Endothelial cell of umbilical vein (primary cell): ENCODE results near the gene MAPK4. TPM values are rescaled to one million over a fixed set of nuclear protein-coding genes. Genes with fewer than 3 reads are reported as not detected.

ENCODE experiments used
- BruUV-seq: library from RNA; stranded (reverse); fragments of 400-500 nt; replicated peaks from 2 replicates; lab custom pipeline; 2021; lab: Mats Ljungman, UMichigan
- CTCF ChIA-PET: fragments of 300-600, 350-600 bp; sonication (Branson Sonifier 250); formaldehyde crosslinking; loops from one replicate; lab custom pipeline; 2021; ENCODE audit warnings: antibody characterized with exemption, inconsistent platforms; lab: Charles Lee
- POLR2A ChIA-PET: fragments of 300-600, 350-600 bp; sonication (Branson Sonifier 250); formaldehyde crosslinking; loops from one replicate; lab custom pipeline; 2021; ENCODE audit warnings: antibody characterized with exemption, inconsistent platforms; lab: Charles Lee
- DNase-seq: peaks from one replicate; pipeline ENCODE4 v3.0.0-alpha.2; 2011; ENCODE audit warnings: low read depth, low spot score
- FAIRE-seq: peaks from 2 replicates; lab custom pipeline; 2011; peaks lifted over from hg19 to GRCh38; lab: Jason Lieb, UNC
- H2AFZ ChIP-seq: 2 replicates; pipeline ENCODE4 v1.6.0; 2012; ENCODE audit warnings: low read depth, low read length, control low read depth, inconsistent platforms
- H3K27ac ChIP-seq: 2 replicates; pipeline ENCODE4 v1.5.1; 2011; ENCODE audit warnings: low read depth, mild to moderate bottlenecking, control low read depth, low read length, moderate library complexity; ENCODE audit not compliant: insufficient read depth
- H3K27me3 ChIP-seq, 2 experiments: 2 replicates each; pipeline versions ENCODE4 v1.6.0 to v1.6.1; 2011; ENCODE audit warnings: low read length in 2 of 2, mixed read lengths in 1 of 2; ENCODE audit not compliant: control insufficient read depth in 2 of 2, insufficient read depth in 2 of 2
- H3K36me3 ChIP-seq, 2 experiments: 2 replicates in 1 of 2; 3 replicates in 1 of 2; pipeline ENCODE4 v1.5.1; 2011; ENCODE audit warnings: low read length in 2 of 2, mild to moderate bottlenecking in 1 of 2, moderate library complexity in 1 of 2; ENCODE audit not compliant: control insufficient read depth in 2 of 2, insufficient read depth in 2 of 2; ENCODE audit errors: extremely low read depth in 1 of 2
- H3K4me1 ChIP-seq: 3 replicates; pipeline ENCODE4 v1.5.1; 2011; ENCODE audit warnings: mild to moderate bottlenecking, low read length; ENCODE audit not compliant: control insufficient read depth, insufficient read depth; ENCODE audit errors: extremely low read depth
- H3K4me2 ChIP-seq: 2 replicates; pipeline ENCODE4 v1.6.1; 2011; ENCODE audit warnings: low read length, control low read depth, mixed read lengths; ENCODE audit not compliant: insufficient read depth
- H3K4me3 ChIP-seq, 3 experiments: fragments of 200-600 bp in 1 of 3; sonication (generic), shearing (Covaris generic) in 1 of 3; replicated peaks in 1 of 3; 2 replicates each; pipeline ENCODE4 v1.5.1; 2011 to 2016; ENCODE audit warnings: control low read depth in 3 of 3, low read length in 3 of 3, mild to moderate bottlenecking in 2 of 3, inconsistent platforms in 1 of 3, low read depth in 1 of 3, moderate library complexity in 1 of 3; ENCODE audit not compliant: insufficient read depth in 1 of 3
- H3K79me2 ChIP-seq: 2 replicates; pipeline ENCODE4 v1.6.0; 2012; ENCODE audit warnings: low read length, inconsistent platforms; ENCODE audit not compliant: control insufficient read depth, insufficient read depth
- H3K9ac ChIP-seq: replicated peaks from 2 replicates; pipeline ENCODE3; 2011; ENCODE audit warnings: low read length, control low read depth; ENCODE audit not compliant: insufficient read depth; ENCODE audit errors: extremely low read depth
- H3K9me1 ChIP-seq: replicated peaks from 3 replicates; pipeline ENCODE4 v1.6.0; 2011; ENCODE audit warnings: mild to moderate bottlenecking, low read length; ENCODE audit not compliant: control insufficient read depth, insufficient read depth; ENCODE audit errors: extremely low read depth
- H3K9me3 ChIP-seq: replicated peaks from 2 replicates; pipeline ENCODE4 v1.5.1; 2012; ENCODE audit warnings: low read length, inconsistent platforms; ENCODE audit not compliant: control insufficient read depth, insufficient read depth
- H4K20me1 ChIP-seq: replicated peaks from 2 replicates; pipeline ENCODE3; 2011; ENCODE audit warnings: mild to moderate bottlenecking, low read length; ENCODE audit not compliant: control insufficient read depth, insufficient read depth; ENCODE audit errors: extremely low read depth
- EZH2 ChIP-seq: IDR thresholded peaks from 2 replicates; pipeline ENCODE4 v1.6.1; 2012; ENCODE audit warnings: borderline replicate concordance, low read depth, mild to moderate bottlenecking, moderate library complexity, low read length, inconsistent platforms; ENCODE audit not compliant: severe bottlenecking
- FOS ChIP-seq: IDR thresholded peaks from 2 replicates; pipeline ENCODE4 v1.6.1; 2011; ENCODE audit warnings: mild to moderate bottlenecking, low read length, moderate library complexity, borderline replicate concordance; ENCODE audit not compliant: insufficient read depth
- GATA2 ChIP-seq: IDR thresholded peaks from 2 replicates; pipeline ENCODE4 v1.7.0; 2011; ENCODE audit warnings: low read depth, mild to moderate bottlenecking, moderate library complexity, mixed read lengths, low read length; ENCODE audit not compliant: insufficient read length, insufficient read depth
- JUN ChIP-seq: IDR thresholded peaks from 2 replicates; pipeline ENCODE4 v1.6.1; 2011; ENCODE audit warnings: borderline replicate concordance, low read depth; ENCODE audit not compliant: insufficient read length, insufficient read depth
- MAX ChIP-seq: IDR thresholded peaks from 2 replicates; pipeline ENCODE4 v1.6.1; 2011; ENCODE audit not compliant: insufficient read depth, insufficient read length
- MYC ChIP-seq: IDR thresholded peaks from one replicate; pipeline ENCODE4 v1.6.1; 2011; ENCODE audit warnings: mild to moderate bottlenecking, low read depth, low read length
- POLR2A ChIP-seq: IDR thresholded peaks from 2 replicates; pipeline ENCODE4 v1.6.1; 2012; ENCODE audit warnings: low read depth, mild to moderate bottlenecking, control low read depth, low read length
- POLR2AphosphoS5 ChIP-seq: IDR thresholded peaks from 2 replicates; pipeline ENCODE4 v1.6.1; 2012; ENCODE audit warnings: low read depth, mild to moderate bottlenecking, control low read depth, low read length, moderate library complexity; ENCODE audit not compliant: insufficient read depth
- dilution Hi-C: fragments of 300-500 bp; cut with MboI; formaldehyde crosslinking; loops from one replicate; pipeline ENCODE4 v1.15.0; 2019; ENCODE audit warnings: low sequenced_read_pairs; ENCODE audit not compliant: extremely low pct_ligation_motif_present
- intact Hi-C: fragments of 100-400 bp; cut with micrococcal nuclease; formaldehyde crosslinking; loops from one replicate; pipeline ENCODE4 v1.10.0; 2022
- polyA plus RNA-seq, 4 experiments: library from polyadenylated mRNA; depleted of rRNA in 3 of 4; stranded (reverse) in 3 of 4; unstranded in 1 of 4; fragments of >200 nt; gene quantifications; 2 replicates each; pipeline versions ENCODE4 v1.2.1 to v1.2.3, GENCODE V29; 2011 to 2012; ENCODE audit warnings: missing spikeins in 1 of 4
- total RNA-seq: library from RNA; stranded (reverse); gene quantifications from 2 replicates; pipeline ENCODE4 v1.2.3, GENCODE V29; 2021
- TF ChIP-seq, protein P1 (sequence below), 2 donors: IDR thresholded peaks; 1 replicate in 1 of 2; 2 replicates in 1 of 2; pipeline ENCODE4 v1.5.1; 2011; ENCODE audit warnings: low read length in 2 of 2, mild to moderate bottlenecking in 2 of 2, moderate library complexity in 2 of 2, control low read depth in 1 of 2, inconsistent platforms in 1 of 2, low read depth in 1 of 2; ENCODE audit not compliant: insufficient read depth in 1 of 2; ENCODE audit errors: extremely low read depth in 1 of 2

The MAPK4 gene
- total and polyA plus RNA-seq, 2 donors (not counting 3 experiments of a cell fraction or from before 2014, with no cell fraction given) = not detected

GRCh38 chr18:50737127-50737526 is 177.2 kb downstream of the MAPK4 start:
- no peaks in the 10 kb centered on the region for H3K9me1 ChIP-seq
- no peak for TF ChIP-seq JUN
- no peak for TF ChIP-seq FOS
- TF ChIP-seq MYC = no peak
- dilution Hi-C loops = no loop called here

GRCh38 chr18:50738098-50738757 is 178.3 kb downstream of the MAPK4 start:
- Histone ChIP-seq H4K20me1 (no peaks in the 10 kb centered on the region), H3K9me3 (no peaks in the 10 kb centered on the region), H3K9me1 (no peaks in the 10 kb centered on the region), H3K27ac (no peak overlapping the region), H3K36me3 (no peaks in the 10 kb centered on the region), H3K4me2 (no peak overlapping the region), H3K9ac (no peak overlapping the region), H3K4me1 (no peaks in the 10 kb centered on the region), H3K79me2 (no peaks in the 10 kb centered on the region), H2AFZ (no peak overlapping the region), H3K27me3 (no peaks in the 10 kb centered on the region), H3K4me3 (no peak overlapping the region)
- intact Hi-C loops (no loop called here), dilution Hi-C loops (no loop called here)
- no peak for TF ChIP-seq MAX
- no peak for TF ChIP-seq GATA2
- TF ChIP-seq MYC = no peak
- no peak for TF ChIP-seq JUN
- TF ChIP-seq, protein P1, sequence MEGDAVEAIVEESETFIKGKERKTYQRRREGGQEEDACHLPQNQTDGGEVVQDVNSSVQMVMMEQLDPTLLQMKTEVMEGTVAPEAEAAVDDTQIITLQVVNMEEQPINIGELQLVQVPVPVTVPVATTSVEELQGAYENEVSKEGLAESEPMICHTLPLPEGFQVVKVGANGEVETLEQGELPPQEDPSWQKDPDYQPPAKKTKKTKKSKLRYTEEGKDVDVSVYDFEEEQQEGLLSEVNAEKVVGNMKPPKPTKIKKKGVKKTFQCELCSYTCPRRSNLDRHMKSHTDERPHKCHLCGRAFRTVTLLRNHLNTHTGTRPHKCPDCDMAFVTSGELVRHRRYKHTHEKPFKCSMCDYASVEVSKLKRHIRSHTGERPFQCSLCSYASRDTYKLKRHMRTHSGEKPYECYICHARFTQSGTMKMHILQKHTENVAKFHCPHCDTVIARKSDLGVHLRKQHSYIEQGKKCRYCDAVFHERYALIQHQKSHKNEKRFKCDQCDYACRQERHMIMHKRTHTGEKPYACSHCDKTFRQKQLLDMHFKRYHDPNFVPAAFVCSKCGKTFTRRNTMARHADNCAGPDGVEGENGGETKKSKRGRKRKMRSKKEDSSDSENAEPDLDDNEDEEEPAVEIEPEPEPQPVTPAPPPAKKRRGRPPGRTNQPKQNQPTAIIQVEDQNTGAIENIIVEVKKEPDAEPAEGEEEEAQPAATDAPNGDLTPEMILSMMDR (IDR thresholded peaks at IDR 0.05; ENCODE audit: extremely low read depth in 1 of 2, insufficient read depth in 1 of 2, low read depth in 1 of 2, low read length in 2 of 2) = no peak
- TF ChIP-seq POLR2AphosphoS5 = no peak
- no peak for TF ChIP-seq EZH2
- TF ChIP-seq FOS = no peak
- TF ChIP-seq POLR2A = no peak
- BruUV-seq = no TSS peak
- CTCF ChIA-PET = no interaction called here
- POLR2A ChIA-PET = no interaction called here
- no peak for DNase-seq
- FAIRE-seq = no peak

More at GRCh38 chr18:50737127-50737526, 177.2 kb downstream of the MAPK4 start:
- FAIRE-seq (no peak), DNase-seq (no peak)
- ChIA-PET CTCF (no interaction called here), POLR2A (no interaction called here)
- Histone ChIP-seq H4K20me1 (no peaks in the 10 kb centered on the region), H3K27ac (no peak overlapping the region), H3K4me1 (no peaks in the 10 kb centered on the region), H3K9ac (no peak overlapping the region), H3K9me3 (no peaks in the 10 kb centered on the region), H3K4me2 (no peak overlapping the region), H3K36me3 (no peaks in the 10 kb centered on the region), H3K27me3 (no peaks in the 10 kb centered on the region), H3K4me3 (no peak overlapping the region), H3K79me2 (no peaks in the 10 kb centered on the region), H2AFZ (no peak overlapping the region)
- BruUV-seq = no TSS peak
- intact Hi-C loops = no loop called here
